RWPE1 (cell line): Measurements from ENCODE around the gene DNAH11.

Experiments
- CTCF ChIA-PET: fragments of 350-600 bp; sonication (Branson Sonifier 250); formaldehyde crosslinking; extraction: SDS; loops from one replicate; lab custom pipeline; 2021; lab: Yijun Ruan, JAX
- POLR2A ChIA-PET: fragments of 400-600 bp; formaldehyde crosslinking; extraction: SDS; loops from one replicate; lab custom pipeline; 2020; ENCODE audit warnings: antibody characterized with exemption; ENCODE audit not compliant: low non-redundant PET; lab: Yijun Ruan, JAX
- DNase-seq: peaks from one replicate; pipeline ENCODE4 v3.0.0; 2012; ENCODE audit warnings: low spot score
- H3K27ac ChIP-seq: fragments of 450-650 bp; 2 replicates; pipeline ENCODE4 v1.5.1; 2017
- TF ChIP-seq, protein P1 (sequence below): fragments of 450-650 bp; conservative IDR thresholded peaks from 2 replicates; pipeline ENCODE4 v1.5.1; 2017; ENCODE audit warnings: low read depth, mild to moderate bottlenecking

The DNAH11 gene

DNA sequence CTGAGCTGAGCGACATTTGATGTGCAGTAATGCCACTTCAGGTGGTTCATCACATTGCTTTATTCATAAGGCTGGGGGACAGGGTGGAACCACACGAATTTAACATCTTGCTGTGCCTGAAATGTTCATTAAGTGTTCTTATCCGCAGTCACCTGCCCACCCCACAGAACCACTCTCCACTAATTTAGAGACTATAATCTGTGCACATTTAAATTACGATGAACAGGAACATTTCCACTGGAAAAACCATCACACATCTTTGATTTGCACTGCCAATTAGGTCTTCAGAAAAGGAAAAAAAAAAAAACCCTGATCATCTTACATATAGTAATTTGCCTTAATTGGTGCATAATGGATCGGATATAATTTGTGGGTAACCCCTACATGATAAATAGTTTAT, 400.6 kb downstream of the DNAH11 start:
- ChIA-PET CTCF (no interaction called here), POLR2A (no interaction called here)
- DNase-seq = no peak
- H3K27ac ChIP-seq = no peak overlapping the region
- TF ChIP-seq, protein P1, sequence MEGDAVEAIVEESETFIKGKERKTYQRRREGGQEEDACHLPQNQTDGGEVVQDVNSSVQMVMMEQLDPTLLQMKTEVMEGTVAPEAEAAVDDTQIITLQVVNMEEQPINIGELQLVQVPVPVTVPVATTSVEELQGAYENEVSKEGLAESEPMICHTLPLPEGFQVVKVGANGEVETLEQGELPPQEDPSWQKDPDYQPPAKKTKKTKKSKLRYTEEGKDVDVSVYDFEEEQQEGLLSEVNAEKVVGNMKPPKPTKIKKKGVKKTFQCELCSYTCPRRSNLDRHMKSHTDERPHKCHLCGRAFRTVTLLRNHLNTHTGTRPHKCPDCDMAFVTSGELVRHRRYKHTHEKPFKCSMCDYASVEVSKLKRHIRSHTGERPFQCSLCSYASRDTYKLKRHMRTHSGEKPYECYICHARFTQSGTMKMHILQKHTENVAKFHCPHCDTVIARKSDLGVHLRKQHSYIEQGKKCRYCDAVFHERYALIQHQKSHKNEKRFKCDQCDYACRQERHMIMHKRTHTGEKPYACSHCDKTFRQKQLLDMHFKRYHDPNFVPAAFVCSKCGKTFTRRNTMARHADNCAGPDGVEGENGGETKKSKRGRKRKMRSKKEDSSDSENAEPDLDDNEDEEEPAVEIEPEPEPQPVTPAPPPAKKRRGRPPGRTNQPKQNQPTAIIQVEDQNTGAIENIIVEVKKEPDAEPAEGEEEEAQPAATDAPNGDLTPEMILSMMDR = no peak

DNA sequence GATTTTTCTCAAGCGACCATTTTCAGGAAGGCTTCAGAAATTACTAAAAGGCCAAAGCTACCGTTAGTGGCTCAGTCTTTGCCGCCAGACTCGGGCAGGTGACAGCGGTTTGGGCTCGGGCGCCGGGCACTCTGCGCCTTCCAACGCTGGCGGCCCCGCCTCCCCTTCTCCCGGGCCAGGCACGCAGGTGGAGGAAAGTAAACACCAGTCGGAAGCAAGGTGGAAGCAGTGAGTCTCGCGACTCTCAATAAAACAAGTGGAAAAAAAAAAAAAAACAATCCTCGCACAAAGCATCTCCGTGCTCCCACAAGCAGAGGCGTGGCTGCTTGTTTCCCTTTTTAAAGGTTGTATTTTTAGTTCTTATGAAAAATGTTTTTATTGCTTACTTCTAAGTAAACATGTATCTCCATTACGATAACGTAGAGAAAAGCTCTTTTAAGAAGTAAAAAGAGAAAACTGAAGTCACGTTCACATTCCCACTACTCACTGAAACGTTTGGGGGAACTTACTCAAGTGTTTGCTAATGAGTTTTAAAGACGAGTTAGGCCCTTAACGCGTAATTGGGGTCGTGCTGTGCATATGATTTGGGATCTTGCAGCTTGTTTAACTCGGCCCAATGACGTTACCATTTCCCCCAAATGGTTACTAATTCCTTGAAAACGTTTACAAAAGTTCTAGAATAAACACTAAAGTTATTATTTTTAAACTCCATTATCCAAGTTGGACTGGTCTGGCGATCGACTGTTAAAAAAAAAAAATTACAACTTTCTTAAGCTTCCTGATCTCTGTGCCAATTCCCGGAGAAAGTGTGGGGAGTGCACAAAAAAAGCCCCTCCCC, 402.0 kb downstream of the DNAH11 start:
- POLR2A ChIA-PET = interaction anchor here (0.6 to 0.7 kb wide), 2 partner anchors 32 to 359 kb away, joined by 3 read pairs; no protein-coding TSS in a partner anchor
- TF ChIP-seq, protein P1 = no peak
- peak overlapping the region; percentile 97 for H3K27ac ChIP-seq
- CTCF ChIA-PET = interaction anchor here (0.6 to 1.0 kb wide), 6 partner anchors 41 to 814 kb away, joined by 3 to 8 read pairs (median 4); no protein-coding TSS in a partner anchor
- peak; percentile 76 for DNase-seq

DNA sequence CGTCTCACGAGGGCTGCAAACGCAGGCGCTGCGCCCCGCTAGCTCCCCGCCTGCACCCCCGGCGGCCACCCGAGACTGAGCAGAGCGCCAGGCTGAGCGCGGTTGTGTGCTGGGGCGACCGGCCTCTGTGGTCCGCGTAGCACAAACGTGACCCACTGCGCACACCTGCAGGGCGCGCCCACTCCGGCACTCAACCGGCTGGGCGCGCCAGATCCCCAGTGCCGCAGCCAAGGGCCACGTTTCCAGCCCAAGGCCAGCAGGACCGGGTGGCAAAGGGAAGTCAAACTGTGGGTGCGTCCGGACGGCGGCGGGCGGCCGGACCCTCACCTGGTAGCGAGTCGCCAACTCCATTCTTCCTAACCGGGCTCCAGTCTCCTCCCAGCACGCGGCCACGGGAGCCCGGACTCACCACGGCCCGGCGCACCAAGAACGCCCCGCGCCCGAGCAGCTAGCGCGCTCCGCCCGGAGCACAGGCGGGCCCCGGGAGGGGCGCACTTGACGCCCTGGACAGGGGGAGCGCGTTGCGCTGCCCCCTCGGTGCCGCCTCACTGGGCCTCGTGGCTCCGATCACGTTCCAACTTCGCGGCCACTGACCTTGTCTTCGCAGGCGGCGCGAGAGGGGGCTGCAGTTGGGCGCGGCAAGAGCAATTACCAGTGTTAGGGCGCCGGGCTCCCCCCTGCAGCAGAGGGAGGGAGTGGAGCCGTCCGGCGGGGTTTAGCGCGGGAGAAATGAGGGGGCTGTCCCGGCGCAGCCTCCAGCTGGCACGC, 402.8 kb downstream of the DNAH11 start, which contains the start of gene CDCA7L:
Gene CDCA7L (minus strand): TSS at position 446 of the 768 bp plus-strand sequence. CDS start 95 bp downstream, at position 351.
- ChIA-PET POLR2A (interaction anchor here (0.6 kb wide), 1 partner anchor 32 kb away, joined by 3 read pairs; no protein-coding TSS in a partner anchor), CTCF (interaction anchor here (0.6 to 1.0 kb wide), 4 partner anchors 138 to 815 kb away, joined by 3 to 5 read pairs (median 4); no protein-coding TSS in a partner anchor)
- peak; percentile 96 for DNase-seq
- H3K27ac ChIP-seq = peak within 1 kb of the TSS; percentile 97
- TF ChIP-seq, protein P1 = 0 out of 2 replicates have a peak, but pooled peaks have one; percentile 0

DNA sequence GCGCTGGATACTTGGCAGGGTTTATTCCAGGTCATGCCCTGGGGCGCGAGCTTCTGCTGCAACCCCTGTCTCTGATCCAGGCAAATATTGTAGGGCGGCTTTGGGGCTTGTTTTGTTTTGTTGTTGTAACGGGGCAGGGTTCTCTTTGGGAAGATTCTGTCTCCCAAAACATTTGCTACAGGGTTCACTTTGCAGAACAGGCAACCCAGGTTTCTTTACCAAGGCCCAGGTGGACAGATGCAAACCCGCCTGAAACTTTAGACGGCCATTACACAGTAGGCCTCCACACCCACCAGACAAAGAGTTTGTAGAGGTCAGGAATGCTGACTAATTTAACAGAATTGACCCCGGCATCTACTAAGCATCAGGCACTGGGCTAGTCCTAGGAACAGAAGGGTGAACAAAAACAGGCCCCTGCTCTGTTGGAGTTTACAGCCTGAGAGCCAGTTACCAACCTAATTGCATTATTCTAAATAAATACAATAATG, 403.4 kb downstream of the DNAH11 start:
- peak overlapping the region; percentile 97 for H3K27ac ChIP-seq
- peak; percentile 73 for DNase-seq

DNA sequence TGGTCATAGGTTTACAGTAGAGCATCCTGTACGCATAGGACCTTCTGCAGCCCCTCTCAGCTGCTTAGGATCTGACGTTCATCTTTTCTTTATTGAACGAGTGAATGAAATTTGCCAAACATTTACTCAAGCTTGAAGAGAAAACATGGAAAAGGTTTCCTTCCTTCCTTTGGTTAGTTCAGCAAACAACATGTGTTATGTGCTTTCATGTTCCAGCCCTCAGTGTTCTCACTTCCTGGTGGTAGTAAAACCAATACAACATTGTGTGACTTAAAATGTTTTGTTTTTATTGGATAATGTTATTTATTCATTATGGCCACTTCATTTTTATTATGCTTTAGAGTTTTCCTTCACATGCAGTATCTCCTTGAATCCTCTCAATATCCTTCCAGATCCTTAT, 404.2 kb downstream of the DNAH11 start:
- TF ChIP-seq, protein P1 = no peak
- DNase-seq = no peak
- no peak overlapping the region for H3K27ac ChIP-seq
- ChIA-PET CTCF (interaction anchor here (0.6 to 0.7 kb wide), 2 partner anchors 27 to 765 kb away, joined by 3 read pairs; no protein-coding TSS in a partner anchor), POLR2A (interaction anchor here (0.6 kb wide), 1 partner anchor 884 kb away, joined by 3 read pairs; no protein-coding TSS in a partner anchor)

More for the DNA sequence above, 403.4 kb downstream of the DNAH11 start:
- TF ChIP-seq, protein P1 = no peak
- ChIA-PET CTCF (interaction anchor here (0.7 kb wide), 1 partner anchor 387 kb away, joined by 4 read pairs; no protein-coding TSS in a partner anchor), POLR2A (interaction anchor here (0.6 kb wide), 1 partner anchor 33 kb away, joined by 3 read pairs; no protein-coding TSS in a partner anchor)

DNA sequence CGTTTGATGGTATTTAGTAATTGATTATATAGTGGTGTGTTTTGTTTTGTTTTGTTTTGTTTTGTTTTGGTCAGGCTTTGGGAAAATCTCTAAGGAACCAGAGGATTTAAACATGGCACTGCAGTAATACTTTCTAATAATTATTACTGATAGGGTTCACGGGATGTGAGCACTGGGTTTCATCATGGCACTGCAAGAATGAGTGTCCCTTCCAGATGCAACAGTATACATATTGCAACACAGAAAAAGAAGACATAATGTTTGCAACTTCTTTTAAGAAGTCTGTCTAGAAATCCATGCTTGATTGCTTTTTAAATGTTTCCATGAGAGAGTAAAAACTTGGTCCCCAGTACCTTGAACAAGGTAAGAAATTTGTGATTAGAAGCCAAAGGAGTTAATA, 405.1 kb downstream of the DNAH11 start:
- TF ChIP-seq, protein P1 = no peak
- POLR2A ChIA-PET = no interaction called here
- CTCF ChIA-PET = interaction anchor here (0.7 kb wide), 1 partner anchor 43 kb away, joined by 3 read pairs; no protein-coding TSS in a partner anchor
- no peak overlapping the region for H3K27ac ChIP-seq
- DNase-seq = no peak
